RPMI7951 (cell line): Measurements from ENCODE around the gene CHRNG. TPM values are rescaled to one million over a fixed set of nuclear protein-coding genes. Genes with fewer than 3 reads are reported as not detected.
"Not testable (repeated sequence)": the region's sequence is repeated elsewhere in the genome, so short reads cannot be mapped to it uniquely, and the experiment has no call there.

Experiments
- DNase-seq: peaks from one replicate; pipeline ENCODE4 v3.0.0-alpha.2; 2012; ENCODE audit warnings: low read depth
- total RNA-seq: library from RNA; depleted of rRNA; stranded (reverse); fragments of >200 nt; shearing (Covaris generic); gene quantifications from 2 replicates; pipeline ENCODE4 v1.2.3, GENCODE V29; 2014

The CHRNG gene
- total RNA-seq, 1 experiment from 2014 or later: not detected

DNA sequence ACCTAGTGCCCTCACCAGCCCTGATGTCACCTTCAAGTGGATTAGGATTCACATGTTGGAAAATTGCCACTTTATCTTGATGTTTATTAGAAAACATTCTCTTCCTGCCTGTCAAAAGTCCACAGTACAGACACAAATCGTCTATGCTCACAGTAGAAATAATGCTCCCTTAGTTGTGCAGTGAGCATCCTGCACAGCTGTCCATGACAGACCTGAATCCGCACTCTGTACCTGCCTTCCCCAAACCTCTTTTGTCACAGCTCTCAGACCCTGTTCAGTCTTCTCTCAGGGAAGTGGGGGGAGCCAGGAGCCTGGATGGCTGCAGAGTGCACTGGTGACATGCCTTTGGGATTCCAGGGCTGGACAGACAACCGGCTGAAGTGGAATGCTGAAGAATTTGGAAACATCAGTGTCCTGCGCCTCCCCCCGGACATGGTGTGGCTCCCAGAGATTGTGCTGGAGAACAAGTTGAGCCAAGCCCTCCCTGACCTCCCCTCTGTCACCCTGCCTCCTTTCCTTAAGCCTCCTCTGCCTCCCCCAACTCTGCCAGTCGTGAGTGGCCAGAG is 11.5 kb upstream of the CHRNG start:
- DNase-seq: no peak

DNA sequence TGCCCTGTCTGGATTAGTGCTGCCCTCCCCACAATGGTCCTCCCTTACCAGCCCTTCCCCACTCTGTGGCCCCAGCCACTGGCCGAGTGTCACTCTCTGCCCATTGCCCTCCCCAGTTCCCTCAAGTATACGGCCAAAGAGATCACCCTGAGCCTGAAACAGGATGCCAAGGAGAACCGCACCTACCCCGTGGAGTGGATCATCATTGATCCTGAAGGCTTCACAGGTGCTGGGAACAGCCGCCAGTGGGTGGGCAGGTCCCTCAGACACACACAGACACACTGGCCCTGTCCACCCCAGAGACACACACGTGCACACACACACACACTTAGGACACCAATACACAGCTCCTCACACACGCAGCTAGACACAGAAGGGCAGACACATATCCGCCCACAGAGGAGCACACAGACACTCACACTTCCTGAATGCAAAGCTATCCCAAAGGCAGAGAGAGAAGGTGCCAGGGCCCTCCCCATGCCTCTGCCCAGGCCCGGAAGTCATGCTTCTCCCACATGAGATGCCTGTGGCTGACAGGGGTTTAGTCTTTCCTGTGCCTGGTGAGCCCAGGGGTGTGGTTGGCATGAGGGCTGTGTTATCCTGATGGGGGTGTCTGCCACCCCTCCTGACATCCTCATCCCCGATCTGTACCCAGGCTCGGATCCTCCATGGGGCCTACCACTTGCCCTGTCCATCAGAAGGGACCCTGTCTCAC is 10.6 kb upstream of the CHRNG start:
- no peak for DNase-seq

DNA sequence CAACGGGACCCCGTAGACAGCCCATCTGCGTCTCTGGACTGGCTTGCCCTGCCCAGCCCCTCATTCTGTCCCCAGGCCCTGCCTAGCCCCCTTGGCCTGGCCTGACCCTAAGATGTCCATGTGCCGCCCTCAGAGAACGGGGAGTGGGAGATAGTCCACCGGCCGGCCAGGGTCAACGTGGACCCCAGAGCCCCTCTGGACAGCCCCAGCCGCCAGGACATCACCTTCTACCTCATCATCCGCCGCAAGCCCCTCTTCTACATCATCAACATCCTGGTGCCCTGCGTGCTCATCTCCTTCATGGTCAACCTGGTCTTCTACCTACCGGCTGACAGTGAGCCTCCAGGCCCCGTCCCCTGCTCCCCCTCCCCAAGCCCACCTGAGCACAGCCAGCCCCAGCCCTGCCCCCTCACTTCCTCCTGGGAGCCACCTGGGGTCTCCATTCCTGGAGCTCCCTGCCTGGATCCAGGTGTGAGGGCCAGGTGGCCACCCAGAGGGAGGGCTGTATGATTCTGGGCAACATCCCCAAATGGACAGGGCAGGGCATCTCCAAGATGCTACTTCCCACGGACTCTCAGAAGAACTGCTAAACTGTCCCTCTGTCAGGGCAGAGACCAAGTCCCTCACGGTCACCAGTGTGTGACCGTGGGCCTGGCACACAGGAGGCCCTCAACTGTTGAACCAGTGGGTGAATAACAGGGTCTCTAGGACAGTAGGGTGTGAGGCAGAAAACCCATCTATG is 9.5 kb upstream of the CHRNG start:
- DNase-seq: no peak

DNA sequence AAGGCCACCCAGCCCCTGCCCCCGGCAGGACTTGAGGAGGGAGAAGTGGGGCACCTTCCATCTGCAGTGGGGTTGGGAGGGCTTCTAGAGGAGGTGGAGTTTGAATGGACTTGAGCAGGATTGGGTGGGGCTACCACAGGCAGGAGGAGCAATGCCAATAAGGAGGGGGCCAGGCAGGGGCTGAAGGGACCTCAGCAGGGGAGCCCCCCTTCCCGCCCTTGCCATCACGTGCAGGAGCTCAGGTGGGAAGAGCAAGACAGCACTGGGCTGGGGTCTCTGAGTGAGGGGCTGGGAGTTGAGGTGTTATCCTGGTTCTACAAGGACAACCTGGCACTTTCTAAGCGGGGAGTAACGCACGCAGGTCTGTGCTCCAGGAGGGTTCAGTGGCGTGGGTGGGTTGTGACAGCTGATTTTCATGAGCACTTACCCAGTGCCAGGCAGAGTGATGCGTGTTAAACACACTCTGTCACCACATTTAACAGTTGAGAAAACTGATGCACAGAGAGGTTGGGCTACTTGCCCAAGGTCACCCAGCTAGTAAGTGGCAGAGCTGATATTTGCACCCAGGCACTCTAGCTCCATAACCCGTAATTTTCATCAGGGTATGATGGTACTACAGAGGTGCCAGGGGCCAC is 8.7 kb upstream of the CHRNG start:
- no peak for DNase-seq

DNA sequence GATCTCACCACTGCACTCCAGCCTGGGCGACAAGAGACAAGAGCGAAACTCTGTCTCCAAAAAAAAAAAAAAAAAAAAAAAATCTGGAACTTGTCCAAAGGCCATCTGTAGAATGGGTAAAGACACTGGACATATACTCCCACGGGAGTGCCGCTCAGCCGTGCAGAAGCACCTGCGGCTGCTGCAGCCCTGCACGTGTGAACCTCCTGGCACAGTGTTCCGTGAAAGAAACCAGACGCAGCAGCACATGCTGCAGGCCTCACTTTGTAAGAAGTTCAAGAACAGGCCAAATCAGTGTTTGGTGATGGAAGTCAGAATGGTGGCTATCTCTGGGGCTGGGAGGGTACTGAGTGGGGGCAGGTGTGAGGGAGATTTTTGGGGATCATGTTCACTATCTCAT is 7.1 kb upstream of the CHRNG start:
- DNase-seq: no peak

DNA sequence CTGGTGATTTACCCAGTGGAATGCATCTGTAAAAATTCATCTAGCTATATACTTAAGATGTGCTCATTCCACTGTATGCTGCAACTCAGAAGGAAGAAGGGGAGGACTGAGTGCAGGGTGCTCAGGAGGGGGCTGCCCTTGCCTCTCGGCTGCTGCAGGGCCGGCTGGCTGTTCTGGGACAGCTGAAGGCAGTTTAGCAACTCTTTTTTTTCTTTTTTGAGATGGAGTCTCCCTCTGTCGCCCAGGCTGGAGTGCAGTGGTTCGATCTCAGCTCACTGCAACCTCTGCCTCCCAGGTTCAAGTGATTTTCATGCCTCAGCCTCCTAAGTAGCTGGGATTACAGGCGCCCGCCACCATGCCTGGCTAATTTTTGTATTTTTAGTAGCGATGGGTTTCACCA is 6.7 kb upstream of the CHRNG start:
- not testable (repeated sequence) for DNase-seq

DNA sequence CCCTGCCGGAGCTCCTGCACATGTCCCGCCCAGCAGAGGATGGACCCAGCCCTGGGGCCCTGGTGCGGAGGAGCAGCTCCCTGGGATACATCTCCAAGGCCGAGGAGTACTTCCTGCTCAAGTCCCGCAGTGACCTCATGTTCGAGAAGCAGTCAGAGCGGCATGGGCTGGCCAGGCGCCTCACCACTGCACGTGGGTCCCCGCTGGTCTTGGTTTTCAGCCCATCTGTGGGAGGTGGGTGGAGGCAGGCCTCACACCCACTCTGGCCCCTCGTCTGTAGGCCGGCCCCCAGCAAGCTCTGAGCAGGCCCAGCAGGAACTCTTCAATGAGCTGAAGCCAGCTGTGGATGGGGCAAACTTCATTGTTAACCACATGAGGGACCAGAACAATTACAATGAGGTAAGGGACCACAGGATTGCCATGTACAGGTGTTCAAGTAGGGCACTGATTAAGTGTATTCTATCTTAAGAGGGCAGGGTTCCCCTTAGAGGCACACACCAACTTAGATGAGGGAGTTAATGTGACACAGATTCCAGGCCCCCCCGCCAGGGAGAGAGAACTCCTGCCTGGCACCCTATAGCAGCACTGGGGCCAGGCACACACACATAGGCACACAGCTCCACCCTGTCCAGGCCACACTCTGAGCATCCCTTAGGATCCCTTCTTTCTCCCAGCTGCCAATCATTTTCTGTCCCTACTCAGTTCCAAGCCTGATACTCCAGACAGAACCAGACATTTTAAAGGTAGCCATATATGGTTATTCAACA is 5.4 kb upstream of the CHRNG start:
- DNase-seq: no peak

DNA sequence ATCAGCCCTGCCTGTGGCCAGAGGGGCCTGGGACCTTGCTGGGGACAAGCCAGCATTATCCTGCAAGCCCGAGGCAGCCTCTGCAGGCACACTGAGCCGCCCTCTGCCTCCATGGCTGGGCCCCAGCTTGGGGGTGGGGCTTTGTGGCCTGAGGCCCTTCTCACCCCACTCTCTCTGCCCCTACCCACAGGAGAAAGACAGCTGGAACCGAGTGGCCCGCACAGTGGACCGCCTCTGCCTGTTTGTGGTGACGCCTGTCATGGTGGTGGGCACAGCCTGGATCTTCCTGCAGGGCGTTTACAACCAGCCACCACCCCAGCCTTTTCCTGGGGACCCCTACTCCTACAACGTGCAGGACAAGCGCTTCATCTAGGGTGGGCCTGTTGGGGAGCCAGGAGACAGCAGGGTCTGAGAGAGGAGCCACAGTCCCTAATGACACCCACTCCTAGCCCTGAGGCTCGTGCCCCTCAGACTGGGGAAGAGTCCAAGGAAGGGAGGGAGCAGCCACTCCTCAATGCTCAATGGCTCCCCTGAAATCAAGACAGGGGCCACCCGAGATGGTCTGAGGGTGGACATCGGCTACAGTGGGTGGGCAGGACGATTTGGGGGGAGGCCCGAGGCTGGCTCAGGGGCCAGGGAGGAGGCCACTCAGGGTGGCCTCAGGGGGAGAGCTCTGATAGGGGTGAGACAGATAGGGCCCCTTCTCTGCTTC is 4.4 kb upstream of the CHRNG start:
- DNase-seq: no peak

DNA sequence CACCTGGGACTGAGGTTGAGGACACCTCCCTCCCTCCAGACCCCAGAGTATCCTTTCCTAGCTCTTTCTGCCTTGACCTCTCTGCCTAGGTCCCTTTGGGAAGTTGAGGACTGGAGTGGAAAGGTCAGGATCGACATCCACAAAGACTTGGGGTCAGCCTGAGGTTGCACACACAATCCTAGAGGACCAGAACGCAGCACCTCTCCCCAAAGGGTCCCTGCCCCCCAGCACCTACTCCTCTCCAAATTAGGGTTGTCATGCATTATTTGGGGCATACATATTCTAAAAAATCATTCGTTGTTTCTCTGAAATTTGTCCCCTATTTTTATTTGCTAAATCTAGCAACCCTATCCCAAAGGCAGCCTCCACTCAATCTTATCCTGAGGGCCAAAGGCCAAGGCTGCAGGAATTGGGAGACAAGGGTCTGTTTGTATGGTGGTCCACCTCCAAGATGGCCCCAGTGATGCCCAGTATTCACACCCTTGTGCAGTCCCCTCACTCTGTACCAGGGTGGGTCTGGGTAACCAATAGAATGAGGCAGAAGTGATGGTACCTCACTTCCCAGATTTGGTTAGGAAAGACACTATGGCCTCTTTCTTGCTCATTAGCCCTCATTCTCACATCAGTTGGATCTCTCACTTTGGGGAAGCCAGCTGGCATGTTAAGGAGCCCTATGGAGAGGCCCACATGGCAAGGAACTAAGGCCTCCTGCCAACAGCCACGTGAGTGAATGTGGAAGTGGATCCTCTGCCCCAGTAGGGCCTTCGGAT is 3.5 kb upstream of the CHRNG start:
- no peak for DNase-seq

DNA sequence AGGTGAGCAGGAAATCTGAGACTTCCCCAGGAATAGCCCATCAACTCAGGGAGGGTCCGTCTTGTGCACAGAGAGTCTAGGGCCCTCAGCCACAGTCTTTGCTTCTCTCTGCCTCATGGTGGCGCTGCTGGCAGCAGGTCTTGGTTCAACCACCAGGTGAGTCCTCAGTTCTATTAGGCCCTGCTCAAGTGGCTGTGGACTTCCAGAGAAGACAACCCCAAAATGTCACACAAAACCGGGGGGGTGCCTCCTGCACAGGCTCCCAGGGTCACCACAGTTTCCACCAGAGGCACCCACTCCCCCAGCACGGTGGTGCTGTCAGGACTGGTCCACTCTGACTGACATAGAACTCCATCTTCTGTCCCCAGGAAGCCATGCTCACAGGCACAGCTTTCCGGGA is 2.4 kb upstream of the CHRNG start:
- no peak for DNase-seq

DNA sequence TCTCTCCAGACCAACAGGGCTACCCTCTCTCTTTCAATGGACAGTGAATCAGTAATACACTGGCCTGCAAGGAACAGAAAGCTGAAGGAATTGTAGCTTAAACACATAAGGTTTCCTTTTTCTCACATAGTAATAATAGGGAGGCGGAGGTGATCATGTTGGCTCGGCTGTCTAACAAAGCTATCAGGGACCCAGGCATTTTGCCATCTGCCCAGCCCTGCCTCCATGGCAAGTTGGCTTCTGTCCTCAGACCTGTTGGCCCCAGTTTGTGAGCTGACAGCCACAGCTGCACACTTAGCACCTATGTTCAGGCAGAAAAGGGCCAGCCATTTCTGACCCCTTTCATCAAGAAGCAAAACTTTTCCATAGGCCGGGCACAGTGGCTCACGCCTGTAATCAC is 2.0 kb upstream of the CHRNG start:
- no peak for DNase-seq

DNA sequence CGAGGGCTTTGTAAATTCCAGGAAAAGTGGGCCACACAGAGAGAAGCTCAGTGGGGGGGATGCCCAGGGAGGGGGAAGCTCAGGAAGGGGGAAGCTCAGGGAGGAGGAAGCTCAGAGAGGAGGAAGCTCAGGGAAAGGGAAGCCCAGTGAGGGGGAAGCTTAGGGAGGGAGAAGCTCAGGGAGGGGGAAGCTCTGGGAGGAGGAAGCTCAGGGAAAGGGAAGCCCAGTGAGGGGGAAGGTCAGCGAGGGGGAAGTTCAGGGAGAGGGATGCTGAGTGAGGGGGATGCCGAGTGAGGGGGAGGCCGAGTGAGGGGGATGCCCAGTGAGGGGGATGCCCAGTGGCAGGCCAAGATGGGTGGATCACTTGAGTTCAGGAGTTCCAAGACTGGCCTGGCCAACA is 821 bp upstream of the CHRNG start:
- no peak for DNase-seq

DNA sequence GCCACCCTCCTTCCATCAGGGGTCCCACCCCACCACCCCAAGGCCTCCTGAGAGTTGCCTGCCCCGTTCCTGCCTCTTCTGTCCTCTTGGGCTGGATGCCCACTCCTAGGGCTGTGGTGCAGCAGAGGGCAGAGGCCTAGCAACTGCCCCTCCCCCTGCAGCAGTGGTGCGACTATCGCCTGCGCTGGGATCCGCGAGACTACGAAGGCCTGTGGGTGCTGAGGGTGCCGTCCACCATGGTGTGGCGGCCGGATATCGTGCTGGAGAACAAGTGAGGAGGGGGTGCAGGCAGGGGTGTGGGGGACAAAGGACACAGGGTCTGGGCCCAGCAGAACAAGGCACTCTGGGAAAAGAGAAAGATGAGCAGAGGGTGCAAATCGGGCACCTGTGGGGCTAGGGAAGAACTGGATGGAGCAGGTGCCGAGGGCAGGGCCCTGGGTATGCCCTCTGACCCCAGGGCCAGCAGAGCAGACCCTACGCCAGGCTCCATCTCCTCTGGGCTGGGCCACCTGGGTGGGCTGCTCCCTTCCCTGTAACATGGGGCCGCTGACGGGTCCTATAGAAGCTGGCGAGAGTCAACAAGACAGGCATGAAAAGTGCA is 1.0 kb downstream of the CHRNG start:
- DNase-seq: no peak

DNA sequence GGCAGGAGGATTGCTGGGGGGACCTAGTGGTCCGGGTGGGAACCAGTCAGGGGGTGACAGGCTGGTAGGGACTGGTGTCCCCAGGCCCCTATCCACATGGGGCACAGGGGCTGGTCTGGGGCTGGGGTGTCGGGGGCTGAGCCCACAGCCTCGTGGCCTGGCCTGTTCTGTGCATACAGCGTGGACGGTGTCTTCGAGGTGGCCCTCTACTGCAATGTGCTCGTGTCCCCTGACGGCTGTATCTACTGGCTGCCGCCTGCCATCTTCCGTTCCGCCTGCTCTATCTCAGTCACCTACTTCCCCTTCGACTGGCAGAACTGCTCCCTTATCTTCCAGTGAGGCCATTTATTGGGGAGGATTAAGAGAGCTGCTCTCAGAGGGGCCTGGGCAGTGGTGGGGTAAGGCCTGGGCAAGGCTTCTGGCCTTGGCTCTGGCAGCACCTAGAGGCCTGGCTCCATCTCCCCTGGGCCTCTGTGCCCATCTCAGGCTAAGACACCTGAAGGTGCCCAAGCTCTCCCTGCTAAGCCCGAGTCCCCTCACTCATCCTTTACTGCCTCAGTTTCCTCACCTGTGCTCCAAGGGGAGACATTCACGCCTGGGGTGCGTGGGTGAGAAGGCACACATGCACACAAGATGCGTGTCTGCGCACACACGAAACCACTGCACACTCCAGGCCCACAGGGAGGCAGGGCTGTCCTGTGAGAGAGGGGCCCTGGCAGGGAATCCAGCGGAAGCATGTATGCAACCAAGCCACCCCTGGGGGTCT is 1.9 kb downstream of the CHRNG start:
- DNase-seq: no peak

DNA sequence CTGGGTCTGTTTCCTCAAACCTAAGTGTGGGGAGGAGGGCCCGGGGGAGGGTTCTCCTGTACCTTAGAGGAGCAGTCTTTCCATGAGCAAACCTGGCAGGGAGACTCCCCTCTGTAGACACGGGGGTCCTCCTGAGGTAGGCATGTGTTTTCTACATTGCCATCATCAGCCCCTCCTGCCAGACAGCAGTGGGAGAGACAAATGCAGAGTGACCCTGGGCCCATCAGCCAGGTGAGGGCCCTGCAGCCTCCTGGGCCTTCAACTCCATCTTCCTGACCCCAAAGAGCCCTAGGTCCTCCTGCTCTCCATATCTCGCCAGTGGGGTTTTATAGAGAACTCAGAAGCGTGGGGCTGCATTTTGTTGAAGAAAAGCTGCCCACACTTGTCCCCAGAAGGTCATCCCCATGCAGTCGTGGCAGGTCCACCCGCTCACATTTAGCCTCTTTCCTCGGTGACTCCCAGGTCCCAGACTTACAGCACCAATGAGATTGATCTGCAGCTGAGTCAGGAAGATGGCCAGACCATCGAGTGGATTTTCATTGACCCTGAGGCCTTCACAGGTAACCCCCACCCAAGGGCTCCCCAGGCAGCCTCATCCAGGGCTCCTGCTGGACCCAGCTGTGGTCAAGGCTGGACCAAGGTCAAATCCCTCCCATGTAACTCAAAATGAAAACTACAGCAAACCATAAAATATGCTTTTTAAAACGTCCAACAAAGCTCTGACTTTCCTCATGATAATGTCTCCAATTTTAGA is 2.6 kb downstream of the CHRNG start:
- DNase-seq: no peak

DNA sequence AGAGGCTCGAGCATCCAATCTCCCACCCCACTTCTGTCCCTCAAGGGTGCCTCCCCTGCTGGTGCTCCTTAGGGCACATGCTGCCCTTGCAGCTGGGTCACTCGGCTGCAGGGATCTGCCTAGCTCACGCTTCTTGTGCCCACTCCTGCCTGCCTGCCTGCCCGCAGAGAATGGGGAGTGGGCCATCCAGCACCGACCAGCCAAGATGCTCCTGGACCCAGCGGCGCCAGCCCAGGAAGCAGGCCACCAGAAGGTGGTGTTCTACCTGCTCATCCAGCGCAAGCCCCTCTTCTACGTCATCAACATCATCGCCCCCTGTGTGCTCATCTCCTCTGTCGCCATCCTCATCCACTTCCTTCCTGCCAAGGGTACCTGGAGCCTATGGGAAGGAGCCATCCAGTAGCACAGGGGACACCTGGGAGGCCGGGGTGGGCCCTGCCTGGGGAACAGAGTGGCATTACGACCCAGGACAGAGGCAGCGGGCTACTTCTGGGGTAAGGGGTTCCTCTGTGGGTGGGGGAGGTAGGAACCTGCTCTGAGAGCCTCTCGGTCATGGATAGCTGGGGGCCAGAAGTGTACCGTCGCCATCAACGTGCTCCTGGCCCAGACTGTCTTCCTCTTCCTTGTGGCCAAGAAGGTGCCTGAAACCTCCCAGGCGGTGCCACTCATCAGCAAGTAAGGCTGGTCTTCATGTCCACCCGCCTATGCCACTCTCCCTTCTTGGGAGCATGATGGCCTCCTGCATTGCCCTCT is 3.4 kb downstream of the CHRNG start:
- no peak for DNase-seq

DNA sequence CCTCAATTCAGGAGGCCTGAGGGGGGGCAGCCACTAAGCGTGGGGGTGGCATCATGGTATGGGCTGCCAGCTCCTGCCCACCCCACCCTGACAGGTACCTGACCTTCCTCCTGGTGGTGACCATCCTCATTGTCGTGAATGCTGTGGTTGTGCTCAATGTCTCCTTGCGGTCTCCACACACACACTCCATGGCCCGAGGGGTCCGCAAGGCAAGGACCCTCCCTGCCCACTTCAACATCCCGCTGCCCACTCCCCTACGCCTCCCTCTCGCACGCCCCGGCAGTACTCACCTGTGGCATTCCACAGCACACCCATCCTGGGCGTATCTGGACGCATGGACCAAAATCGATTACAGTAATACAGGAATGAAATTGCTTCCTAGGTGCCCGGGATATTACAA is 4.0 kb downstream of the CHRNG start:
- DNase-seq: no peak
